ENCODE results near the gene JAG1. TPM values are rescaled to one million over a fixed set of nuclear protein-coding genes. Genes with fewer than 3 reads are reported as not detected.

Gene JAG1
- total RNA-seq, 1 experiment from 2014 or later: 176 TPM

GRCh38 chr20:10594296-10594868 lies 79.4 kb downstream of the JAG1 start:
- CTCF ChIA-PET: no interaction called here
- H3K4me2 ChIP-seq (ENCODE audit: low read length): peak overlapping the region; percentile 46
- H3K36me3 ChIP-seq (ENCODE audit: low read depth, low read length): no peaks in the 10 kb centered on the region
- TF ChIP-seq, protein P1, sequence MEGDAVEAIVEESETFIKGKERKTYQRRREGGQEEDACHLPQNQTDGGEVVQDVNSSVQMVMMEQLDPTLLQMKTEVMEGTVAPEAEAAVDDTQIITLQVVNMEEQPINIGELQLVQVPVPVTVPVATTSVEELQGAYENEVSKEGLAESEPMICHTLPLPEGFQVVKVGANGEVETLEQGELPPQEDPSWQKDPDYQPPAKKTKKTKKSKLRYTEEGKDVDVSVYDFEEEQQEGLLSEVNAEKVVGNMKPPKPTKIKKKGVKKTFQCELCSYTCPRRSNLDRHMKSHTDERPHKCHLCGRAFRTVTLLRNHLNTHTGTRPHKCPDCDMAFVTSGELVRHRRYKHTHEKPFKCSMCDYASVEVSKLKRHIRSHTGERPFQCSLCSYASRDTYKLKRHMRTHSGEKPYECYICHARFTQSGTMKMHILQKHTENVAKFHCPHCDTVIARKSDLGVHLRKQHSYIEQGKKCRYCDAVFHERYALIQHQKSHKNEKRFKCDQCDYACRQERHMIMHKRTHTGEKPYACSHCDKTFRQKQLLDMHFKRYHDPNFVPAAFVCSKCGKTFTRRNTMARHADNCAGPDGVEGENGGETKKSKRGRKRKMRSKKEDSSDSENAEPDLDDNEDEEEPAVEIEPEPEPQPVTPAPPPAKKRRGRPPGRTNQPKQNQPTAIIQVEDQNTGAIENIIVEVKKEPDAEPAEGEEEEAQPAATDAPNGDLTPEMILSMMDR (conservative IDR thresholded peaks at IDR 0.05; ENCODE audit: low read depth, low read length): no peak
- no peak for TF ChIP-seq EZH2phosphoT487 (IDR thresholded peaks at IDR 0.05; ENCODE audit: borderline replicate concordance, low read length)
- TF ChIP-seq EZH2 (IDR thresholded peaks at IDR 0.05; ENCODE audit: low read length, unreplicated experiment): no peak
- peaks cover 89% of the 10 kb centered on the region for H3K4me1 ChIP-seq (ENCODE audit: insufficient read depth, low read length)
- POLR2A ChIA-PET (ENCODE audit: unreplicated experiment): interaction anchor here (0.5 kb wide), 1 partner anchor 8 kb away, joined by 3 read pairs; no protein-coding TSS in a partner anchor
- BruUV-seq (replicated peaks): no TSS peak
- peaks cover 24% of the 10 kb centered on the region for H3F3A ChIP-seq (ENCODE audit: low read length, unreplicated experiment)
- no peaks in the 10 kb centered on the region for H3K9me2 ChIP-seq (replicated peaks; ENCODE audit: low read length)
- ATAC-seq (0 out of 2 replicates have a peak, but pooled peaks have one; percentile 0), DNase-seq (peak; percentile 94)
- no peaks in the 10 kb centered on the region for H4K20me1 ChIP-seq (ENCODE audit: low read length)
- peak overlapping the region; percentile 84 for H3K9ac ChIP-seq (ENCODE audit: low read length)
- peaks cover 13% of the 10 kb centered on the region for H3K79me2 ChIP-seq (ENCODE audit: low read length)
- H3K27ac ChIP-seq (ENCODE audit: low read length): peak overlapping the region; percentile 95
- H2AFZ ChIP-seq (ENCODE audit: low read length): no peak overlapping the region
- H3K4me3 ChIP-seq (ENCODE audit: low read length): peak overlapping the region; percentile 0; the same call in 1 of the 2 replicates
- no peaks in the 10 kb centered on the region for H3K9me3 ChIP-seq (ENCODE audit: low read length)
- H3K27me3 ChIP-seq (ENCODE audit: low read length): no peaks in the 10 kb centered on the region
- intact Hi-C loops (cut with micrococcal nuclease): no loop called here

DNA sequence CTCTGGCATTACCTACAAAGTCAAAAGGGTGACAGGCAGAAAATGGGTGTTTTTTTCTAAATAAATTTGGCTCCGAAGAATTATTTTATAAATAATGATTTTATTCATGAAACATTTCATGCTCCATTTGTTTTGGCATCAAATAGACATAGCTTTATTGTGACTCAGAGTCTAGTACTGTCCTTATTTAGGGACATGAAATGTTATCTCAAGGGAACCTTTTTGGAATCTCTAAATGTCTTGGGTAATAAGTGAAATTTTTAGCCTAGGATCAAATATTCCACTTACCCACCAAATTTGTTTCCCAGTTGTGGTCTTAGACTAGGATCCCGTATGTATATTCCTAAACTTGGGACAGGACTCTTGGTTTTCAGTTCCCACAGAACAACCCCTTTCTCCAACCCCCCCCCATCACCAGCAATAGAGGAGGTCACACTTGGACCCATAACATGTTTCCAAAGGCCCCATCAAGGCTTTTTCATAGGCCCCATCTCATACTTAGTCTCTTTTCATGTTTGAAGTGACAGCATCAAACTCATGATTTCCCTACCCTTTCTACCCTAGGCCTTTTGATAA lies 81.8 kb downstream of the JAG1 start:
- no TSS peak for BruUV-seq (replicated peaks)
- H3K36me3 ChIP-seq (ENCODE audit: low read depth, low read length): no peaks in the 10 kb centered on the region
- H3K4me1 ChIP-seq (ENCODE audit: insufficient read depth, low read length): peaks cover 67% of the 10 kb centered on the region
- no peaks in the 10 kb centered on the region for H3K9me2 ChIP-seq (replicated peaks; ENCODE audit: low read length)
- H3K27me3 ChIP-seq (ENCODE audit: low read length): no peaks in the 10 kb centered on the region
- POLR2A ChIA-PET (ENCODE audit: unreplicated experiment): interaction anchor here (0.6 kb wide), 1 partner anchor 13 kb away, joined by 4 read pairs; no protein-coding TSS in a partner anchor
- no peak overlapping the region for H3K4me3 ChIP-seq (ENCODE audit: low read length)
- H3K9ac ChIP-seq (ENCODE audit: low read length): peak overlapping the region; percentile 70
- intact Hi-C loops (cut with micrococcal nuclease): no loop called here
- TF ChIP-seq, protein P1 (conservative IDR thresholded peaks at IDR 0.05; ENCODE audit: low read depth, low read length): no peak
- TF ChIP-seq EZH2phosphoT487 (IDR thresholded peaks at IDR 0.05; ENCODE audit: borderline replicate concordance, low read length): no peak
- TF ChIP-seq EZH2 (IDR thresholded peaks at IDR 0.05; ENCODE audit: low read length, unreplicated experiment): no peak
- peaks cover 11% of the 10 kb centered on the region for H3F3A ChIP-seq (ENCODE audit: low read length, unreplicated experiment)
- no peaks in the 10 kb centered on the region for H3K9me3 ChIP-seq (ENCODE audit: low read length)
- no peaks in the 10 kb centered on the region for H4K20me1 ChIP-seq (ENCODE audit: low read length)
- DNase-seq: peak; percentile 86
- H3K79me2 ChIP-seq (ENCODE audit: low read length): peaks cover 13% of the 10 kb centered on the region
- H3K4me2 ChIP-seq (ENCODE audit: low read length): peak overlapping the region; percentile 54
- H2AFZ ChIP-seq (ENCODE audit: low read length): no peak overlapping the region
- CTCF ChIA-PET: no interaction called here
- H3K27ac ChIP-seq (ENCODE audit: low read length): peak overlapping the region; percentile 95
- ATAC-seq: peak; percentile 27

All from PC-3 (cell line).